RPMI8226 (cell line): Measurements from ENCODE around the gene TMEM51.

Source experiments
- DNase-seq: peaks from one replicate; pipeline ENCODE4 v3.0.0-alpha.2; 2015

Gene TMEM51

DNA sequence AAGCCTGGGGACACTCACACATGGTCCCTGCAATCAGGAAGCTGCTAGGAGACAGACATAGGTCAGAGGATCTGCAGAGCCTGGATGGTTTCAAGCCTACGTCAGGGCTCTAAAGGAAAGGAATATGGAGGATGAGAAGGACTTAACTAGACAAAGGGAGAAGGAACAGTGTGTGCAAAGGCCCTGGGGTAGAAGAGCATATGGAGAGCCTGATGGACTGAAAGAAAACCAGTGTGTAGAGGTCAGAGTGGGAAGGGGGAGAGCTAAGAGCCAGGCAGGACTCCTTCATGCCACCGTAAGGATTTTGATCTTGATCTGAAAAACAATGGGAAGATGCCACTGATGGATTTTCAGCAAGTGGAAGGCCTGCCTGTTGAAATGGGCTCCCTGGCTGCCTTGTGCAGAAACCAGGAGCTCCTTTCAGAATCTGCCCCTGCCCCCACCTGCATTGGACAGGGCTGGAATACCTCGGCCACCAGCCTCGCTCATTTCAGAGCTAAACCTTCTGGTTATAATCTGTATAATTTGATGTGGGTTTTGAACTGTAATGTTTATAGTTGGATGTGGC is 102.1 kb downstream of the TMEM51 start:
- DNase-seq = no peak

DNA sequence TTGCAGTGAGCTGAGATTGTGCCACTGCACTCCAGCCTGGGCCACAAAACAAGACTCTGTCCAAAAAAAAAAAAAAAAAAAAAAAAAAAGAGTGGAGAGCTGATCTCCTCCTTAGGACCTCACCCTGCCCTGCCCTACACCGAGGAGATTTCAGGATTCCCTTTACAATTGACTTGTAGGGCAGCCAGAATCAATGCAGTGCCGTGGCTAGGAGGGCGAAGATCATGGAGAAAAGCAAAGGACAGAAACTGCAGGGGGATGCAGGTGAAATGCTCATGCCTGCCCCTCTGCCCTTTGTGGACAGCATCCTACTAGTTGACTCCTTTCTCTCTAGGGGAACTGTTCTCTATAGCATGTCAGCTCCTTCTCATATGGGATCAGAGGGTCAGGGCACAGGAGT is 103.0 kb downstream of the TMEM51 start:
- no peak for DNase-seq

DNA sequence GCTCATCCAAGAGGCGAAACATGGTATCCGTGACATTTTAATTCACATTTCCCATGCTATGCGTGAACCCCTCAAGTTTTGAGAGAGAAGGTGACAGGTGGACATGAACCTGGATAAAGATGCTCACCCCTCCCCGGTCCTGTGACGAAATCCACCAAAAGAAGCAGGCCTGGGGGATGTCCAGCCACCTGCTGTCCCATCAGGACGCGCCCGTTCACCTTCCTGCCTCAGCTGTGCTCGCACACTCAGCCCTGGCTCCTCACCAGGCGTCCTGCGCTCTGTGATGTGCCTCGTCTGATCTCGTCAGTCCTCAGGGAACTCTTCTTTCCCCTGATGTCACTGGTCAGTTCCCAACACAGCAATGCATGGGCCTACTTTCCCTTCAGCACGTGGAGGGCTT is 103.8 kb downstream of the TMEM51 start:
- DNase-seq = no peak

DNA sequence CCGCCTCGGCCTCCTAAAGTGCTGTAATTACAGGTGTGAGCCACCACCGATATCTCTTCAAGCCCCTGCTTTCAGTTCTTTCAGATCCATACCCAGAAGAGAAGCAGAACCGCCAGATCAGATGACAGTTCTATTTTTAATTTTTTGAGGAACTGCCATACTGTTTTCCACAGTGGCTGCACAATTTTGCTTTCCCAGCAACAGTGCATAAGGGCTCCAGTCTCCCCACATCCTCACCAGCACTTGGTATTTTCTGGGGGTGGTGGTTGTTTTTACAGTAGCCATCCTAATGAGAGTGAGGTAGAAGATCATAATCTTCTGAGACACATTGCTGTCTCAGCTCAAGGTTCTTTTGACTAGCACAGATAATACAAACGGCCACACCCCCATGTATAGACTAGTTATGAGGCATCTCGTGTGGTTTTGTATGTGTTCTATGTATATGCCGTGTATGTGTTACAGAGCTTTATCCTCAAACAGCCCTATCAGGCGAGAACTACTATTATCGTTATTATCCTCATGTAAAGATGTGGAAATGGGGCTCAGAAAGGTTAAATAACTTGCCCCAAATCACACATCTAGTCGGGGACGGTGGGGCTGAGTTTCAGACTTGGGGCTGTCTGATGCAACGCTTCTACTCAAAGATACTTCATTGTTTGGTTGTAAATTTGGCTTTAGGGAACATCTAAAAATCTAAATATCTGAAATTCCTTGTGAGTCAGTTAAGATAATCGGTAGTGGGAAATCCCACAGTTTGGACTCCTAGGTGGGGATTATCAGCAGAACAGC is 105.5 kb downstream of the TMEM51 start:
- no peak for DNase-seq

DNA sequence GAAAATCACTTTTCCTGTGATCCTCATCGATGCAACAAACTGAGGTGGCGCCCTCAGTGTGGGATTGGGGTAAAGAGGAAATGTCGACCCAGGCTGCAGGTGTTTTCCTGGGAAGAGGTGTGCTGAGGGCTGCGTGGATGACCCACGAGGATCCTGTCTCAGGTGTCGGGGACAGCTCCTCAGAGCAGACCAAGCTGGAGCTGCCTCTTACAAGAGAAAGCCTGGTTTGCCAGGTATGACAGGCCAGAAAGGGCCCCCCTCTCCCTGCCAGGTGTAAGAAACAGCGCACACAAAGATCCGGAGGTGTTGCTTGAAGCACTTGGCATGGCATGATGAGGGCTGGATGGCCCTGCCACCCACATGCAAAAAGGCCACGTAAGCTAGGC is 106.1 kb downstream of the TMEM51 start:
- DNase-seq = no peak

DNA sequence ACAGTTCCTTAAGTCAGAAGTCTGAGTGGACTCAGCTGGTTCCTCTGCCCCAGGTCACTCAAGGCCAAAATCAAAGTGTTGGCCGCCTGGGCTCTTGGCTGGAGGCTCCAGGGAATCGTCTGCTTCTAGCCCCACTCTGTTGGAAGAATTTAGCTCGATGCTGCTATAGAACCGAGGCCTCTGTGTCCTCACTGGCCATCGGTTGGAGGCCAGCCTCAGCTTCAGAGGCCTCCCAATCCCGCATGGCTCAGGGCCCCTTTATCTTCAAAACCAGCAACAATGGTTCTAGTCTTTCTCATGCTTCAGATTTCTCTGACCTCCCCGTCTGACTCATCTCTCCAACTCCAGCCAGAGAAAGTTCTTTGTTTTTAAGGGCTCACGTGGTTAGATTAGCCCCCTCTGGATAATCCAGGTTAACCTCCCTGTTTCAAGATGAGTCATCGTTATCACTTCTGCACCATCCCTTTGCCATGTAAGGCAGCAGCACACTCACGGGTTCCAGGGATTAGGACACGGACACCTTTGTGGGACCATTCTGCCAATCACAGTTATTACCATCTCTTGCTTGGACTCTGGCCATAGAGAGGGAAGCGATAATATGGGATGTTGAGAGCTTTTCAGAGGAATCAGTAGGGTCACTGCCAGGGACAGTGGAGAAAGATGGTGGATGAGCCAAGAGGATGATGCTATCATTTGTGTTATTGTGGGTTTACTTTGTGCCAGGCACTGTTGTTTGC is 107.0 kb downstream of the TMEM51 start:
- no peak for DNase-seq

DNA sequence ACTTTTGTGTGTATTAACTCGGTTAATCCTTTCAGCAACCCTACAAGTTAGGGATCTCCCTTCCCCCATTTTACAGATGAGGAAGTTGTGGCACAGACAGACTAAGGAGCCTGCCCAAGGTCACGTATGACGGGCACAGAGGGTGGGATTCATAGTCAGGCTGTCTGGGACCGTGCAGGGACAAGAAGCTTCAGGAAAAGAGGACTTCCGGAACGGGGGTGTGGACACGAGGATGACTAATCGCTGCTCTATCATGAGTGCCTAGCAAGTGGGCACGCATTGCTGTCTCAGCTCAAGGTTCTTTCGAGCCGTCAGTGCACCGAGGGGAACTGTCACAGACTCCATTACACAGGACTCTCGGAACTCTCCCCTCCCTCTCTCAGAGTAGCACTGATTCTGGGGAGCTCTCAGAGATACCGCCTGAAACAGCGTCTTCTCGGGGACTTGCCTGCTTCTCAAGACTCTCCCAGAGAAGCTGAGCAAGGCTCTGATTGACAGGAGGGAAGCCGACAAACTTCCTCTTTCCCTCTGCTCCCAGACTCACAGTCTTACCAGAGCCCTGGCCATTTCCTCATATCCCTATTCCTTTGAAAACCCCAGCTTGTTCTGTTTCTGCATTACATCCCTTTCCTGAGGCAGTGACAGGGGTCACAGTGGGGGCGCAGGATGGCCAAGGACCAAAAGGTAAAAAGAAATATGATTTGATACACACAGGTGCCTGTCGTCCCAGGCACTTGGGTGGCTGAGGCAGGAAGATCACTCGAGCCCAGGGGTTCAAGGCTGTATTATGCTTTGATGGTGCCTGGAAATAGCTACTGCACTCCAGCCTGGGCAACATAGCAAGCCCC is 107.8 kb downstream of the TMEM51 start:
- DNase-seq = no peak

DNA sequence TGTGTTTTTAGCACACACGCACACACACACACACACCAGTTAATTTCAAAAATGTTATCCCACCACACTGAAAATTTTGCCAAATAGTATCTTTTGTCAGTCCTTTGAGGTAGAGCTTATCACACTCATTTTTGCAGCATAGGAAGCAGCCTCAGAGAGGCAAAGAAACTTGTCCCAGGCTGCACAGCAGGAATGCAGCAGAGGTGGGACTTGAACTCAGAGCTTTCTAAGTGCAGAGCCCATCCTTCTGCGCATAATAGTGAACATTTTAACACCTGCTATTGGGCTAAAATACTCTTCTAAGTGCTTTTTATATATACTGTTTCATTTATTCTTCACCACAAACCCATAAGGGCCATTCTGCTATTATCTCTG is 108.4 kb downstream of the TMEM51 start:
- DNase-seq = no peak

DNA sequence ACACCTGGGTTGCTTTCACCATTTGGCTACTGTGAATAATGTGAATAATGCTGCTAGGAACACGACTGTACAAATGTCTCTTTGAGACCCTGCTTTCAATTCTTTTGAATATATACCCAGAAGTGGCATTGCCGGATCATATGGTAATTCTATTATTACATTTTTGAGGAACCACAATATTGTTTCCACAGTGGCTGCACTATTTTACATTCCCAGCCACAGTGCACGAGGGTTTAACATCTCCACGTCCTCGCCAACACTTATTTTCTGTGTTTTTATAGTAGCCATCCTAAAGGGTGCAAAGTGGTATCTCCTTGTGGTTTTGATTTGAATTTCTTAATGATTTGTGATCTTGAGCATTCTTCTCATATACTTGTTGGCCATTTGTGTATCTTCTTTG is 109.2 kb downstream of the TMEM51 start:
- no peak for DNase-seq

DNA sequence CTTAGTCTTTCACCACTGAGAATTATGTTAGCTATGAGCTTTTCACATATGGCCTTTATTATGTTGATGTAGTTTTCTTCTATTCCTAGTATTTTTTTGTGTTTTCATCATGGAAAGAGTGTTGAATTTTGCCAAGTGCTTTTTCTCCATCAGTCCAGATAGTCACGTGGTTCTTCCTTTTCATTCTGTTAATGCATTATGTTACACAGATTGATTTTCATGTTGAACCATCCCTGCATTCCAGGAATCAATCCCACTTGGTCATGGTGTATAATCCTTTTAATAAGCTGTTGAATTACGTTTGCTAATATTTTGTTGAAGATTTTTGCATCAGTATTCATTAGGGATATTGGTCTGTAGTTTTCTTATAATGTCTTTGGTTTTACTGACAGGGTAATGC is 111.2 kb downstream of the TMEM51 start:
- no peak for DNase-seq
